LNCaP clone FGC (cell line): ENCODE data around the gene CTBP1.

Experiments used
- DNase-seq: peaks from one replicate; pipeline ENCODE4 v3.0.0-alpha.2; 2011; ENCODE audit warnings: low read depth
- H3K4me3 ChIP-seq: 2 replicates; pipeline ENCODE4 v1.5.1; 2011; ENCODE audit warnings: mild to moderate bottlenecking, low read depth, low read length, control low read depth
- CTCF ChIP-seq: IDR thresholded peaks from 2 replicates; pipeline ENCODE4 v1.5.1; 2012; ENCODE audit warnings: mild to moderate bottlenecking; ENCODE audit not compliant: control insufficient read depth, insufficient read depth; ENCODE audit errors: extremely low read depth

Gene CTBP1

GRCh38 chr4:1183985-1184773 is 64.8 kb downstream of the CTBP1 start:
- no peak for TF ChIP-seq CTCF
- DNase-seq, result no peak
- no peak overlapping the region for H3K4me3 ChIP-seq

GRCh38 chr4:1182313-1182712 is 66.6 kb downstream of the CTBP1 start:
- no peak overlapping the region for H3K4me3 ChIP-seq
- no peak for DNase-seq
- no peak for TF ChIP-seq CTCF

- no peak for TF ChIP-seq CTCF
- H3K4me3 ChIP-seq, result no peak overlapping the region
- DNase-seq, result no peak
Measured at GRCh38 chr4:1180663-1181062, 68.3 kb downstream of the CTBP1 start.

GRCh38 chr4:1179976-1180375 is 69.0 kb downstream of the CTBP1 start:
- TF ChIP-seq CTCF, result no peak
- DNase-seq, result no peak
- no peak overlapping the region for H3K4me3 ChIP-seq

GRCh38 chr4:1179089-1179441 is 69.9 kb downstream of the CTBP1 start:
- DNase-seq, result no peak
- no peak overlapping the region for H3K4me3 ChIP-seq

GRCh38 chr4:1178300-1179088 is 70.4 kb downstream of the CTBP1 start:
- TF ChIP-seq CTCF, result no peak
- no peak overlapping the region for H3K4me3 ChIP-seq
- no peak for DNase-seq

More at GRCh38 chr4:1179089-1179441, 69.9 kb downstream of the CTBP1 start:
- no peak for TF ChIP-seq CTCF
